Measurements from ENCODE around the gene VPS41. TPM values are rescaled to one million over a fixed set of nuclear protein-coding genes. Genes with fewer than 3 reads are reported as not detected.

The VPS41 gene
- total RNA-seq, 2 experiments from 2014 or later = 46.3 to 57.1 TPM

DNA sequence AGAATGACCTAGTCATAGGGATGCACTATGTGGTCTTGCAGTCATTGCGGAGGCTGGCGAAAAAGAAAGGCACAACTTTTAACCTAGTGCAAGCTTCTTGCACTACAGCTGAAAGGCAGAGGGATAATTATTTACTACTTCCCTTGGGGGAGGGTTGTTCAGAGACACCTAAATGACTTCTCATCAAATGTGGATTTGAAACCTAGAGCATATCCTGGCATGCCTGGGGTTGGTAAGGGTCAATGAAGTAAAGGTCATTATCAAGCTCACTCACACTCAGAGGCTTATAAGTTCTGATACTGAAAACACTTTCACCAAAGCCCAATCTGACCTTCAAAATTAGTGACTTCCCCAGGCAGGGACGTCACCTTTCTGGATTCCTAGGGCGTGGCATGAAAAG is 168.9 kb downstream of the VPS41 start:
- H3K4me3 Mint-ChIP-seq = no peak overlapping the region
- ChIA-PET CTCF (interaction anchor here (1.4 kb wide), 1 partner anchor 525 kb away, joined by 4 read pairs; no protein-coding TSS in a partner anchor), POLR2A (interaction anchor here (0.6 kb wide), 1 partner anchor 78 kb away, joined by 3 read pairs; no protein-coding TSS in a partner anchor)
- H3K27me3 Mint-ChIP-seq (ENCODE audit: low read depth) = no peaks in the 10 kb centered on the region
- peaks cover 26% of the 10 kb centered on the region for H3K36me3 Mint-ChIP-seq (ENCODE audit: low read depth)
- DNase-seq (no peak), ATAC-seq (no peak)
- no peaks in the 10 kb centered on the region for H3K4me1 Mint-ChIP-seq (ENCODE audit: low read depth)
- H3K9me3 Mint-ChIP-seq (ENCODE audit: insufficient read depth) = no peaks in the 10 kb centered on the region
- H3K27ac Mint-ChIP-seq = no peak overlapping the region

GRCh38 chr7:38736138-38736537 is 172.9 kb downstream of the VPS41 start:
- ChIA-PET POLR2A (no interaction called here), CTCF (no interaction called here)

DNA sequence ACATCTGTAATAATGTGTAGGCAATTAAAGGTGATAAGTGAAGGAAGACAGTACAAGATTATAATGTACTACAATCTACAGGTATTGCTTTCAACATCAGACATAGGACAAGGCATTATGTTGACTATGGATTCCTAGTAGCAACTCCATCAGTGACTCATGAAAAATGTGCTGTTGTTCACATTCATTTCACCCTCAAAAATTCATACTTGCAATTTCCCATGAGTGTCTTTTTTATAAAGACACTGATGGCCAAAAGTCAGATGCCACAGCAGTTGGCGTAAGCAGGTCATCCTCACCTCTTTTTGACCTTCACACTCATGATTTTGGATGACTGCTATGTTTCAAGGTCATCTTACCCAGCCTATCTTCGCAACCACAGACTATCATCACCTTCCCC is 177.8 kb downstream of the VPS41 start:
- POLR2A ChIA-PET = no interaction called here
- ATAC-seq = no peak
- H3K36me3 Mint-ChIP-seq (ENCODE audit: low read depth) = peaks cover 14% of the 10 kb centered on the region

More at GRCh38 chr7:38736138-38736537, 172.9 kb downstream of the VPS41 start:
- ATAC-seq (no peak), DNase-seq (no peak)
- no peaks in the 10 kb centered on the region for H3K27me3 Mint-ChIP-seq (ENCODE audit: low read depth)
- H3K4me1 Mint-ChIP-seq (ENCODE audit: low read depth) = no peaks in the 10 kb centered on the region
- no peaks in the 10 kb centered on the region for H3K9me3 Mint-ChIP-seq (ENCODE audit: insufficient read depth)
- peaks cover 19% of the 10 kb centered on the region for H3K36me3 Mint-ChIP-seq (ENCODE audit: low read depth)
- no peak overlapping the region for H3K4me3 Mint-ChIP-seq
- no peak overlapping the region for H3K27ac Mint-ChIP-seq

DNA sequence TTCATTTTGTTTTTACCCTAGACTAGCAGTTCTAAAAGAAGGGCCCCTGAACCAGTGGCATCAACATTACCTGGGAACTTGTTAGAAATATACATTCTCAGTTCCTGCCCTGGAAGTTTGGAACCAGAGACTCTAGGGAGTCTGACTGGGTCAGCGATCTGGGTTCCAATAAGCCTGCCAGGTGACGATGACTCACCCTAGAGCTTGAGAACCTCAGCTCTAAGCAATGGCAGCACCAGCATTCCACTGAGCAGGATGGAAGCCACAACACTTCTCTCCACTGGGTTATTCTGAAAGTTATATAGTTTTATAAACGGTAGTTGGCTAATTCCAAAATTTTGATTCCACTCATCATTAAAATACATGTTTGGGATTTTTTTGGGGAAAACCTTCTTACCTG is 180.8 kb downstream of the VPS41 start:
- ChIA-PET CTCF (no interaction called here), POLR2A (no interaction called here)
- DNase-seq (no peak), ATAC-seq (no peak)
- Mint-ChIP-seq H3K36me3 (ENCODE audit: low read depth) (peaks cover 7% of the 10 kb centered on the region), H3K9me3 (ENCODE audit: insufficient read depth) (no peaks in the 10 kb centered on the region), H3K4me1 (ENCODE audit: low read depth) (no peaks in the 10 kb centered on the region), H3K27ac (no peak overlapping the region), H3K27me3 (ENCODE audit: low read depth) (no peaks in the 10 kb centered on the region), H3K4me3 (no peak overlapping the region)

More for the DNA sequence above, 177.8 kb downstream of the VPS41 start:
- Mint-ChIP-seq H3K27me3 (ENCODE audit: low read depth) (no peaks in the 10 kb centered on the region), H3K4me1 (ENCODE audit: low read depth) (no peaks in the 10 kb centered on the region), H3K4me3 (no peak overlapping the region), H3K27ac (no peak overlapping the region), H3K9me3 (ENCODE audit: insufficient read depth) (no peaks in the 10 kb centered on the region)
- no peak for DNase-seq
- CTCF ChIA-PET = no interaction called here

- CTCF ChIA-PET = no interaction called here
- no peaks in the 10 kb centered on the region for H3K9me3 Mint-ChIP-seq (ENCODE audit: insufficient read depth)
- H3K4me1 Mint-ChIP-seq (ENCODE audit: low read depth) = no peaks in the 10 kb centered on the region
- H3K4me3 Mint-ChIP-seq = no peak overlapping the region
- peaks cover 7% of the 10 kb centered on the region for H3K36me3 Mint-ChIP-seq (ENCODE audit: low read depth)
- POLR2A ChIA-PET = no interaction called here
- ATAC-seq (no peak), DNase-seq (no peak)
- H3K27ac Mint-ChIP-seq = no peak overlapping the region
- no peaks in the 10 kb centered on the region for H3K27me3 Mint-ChIP-seq (ENCODE audit: low read depth)
These were observed 181.6 kb downstream of the VPS41 start for GRCh38 chr7:38727184-38727940.

DNA sequence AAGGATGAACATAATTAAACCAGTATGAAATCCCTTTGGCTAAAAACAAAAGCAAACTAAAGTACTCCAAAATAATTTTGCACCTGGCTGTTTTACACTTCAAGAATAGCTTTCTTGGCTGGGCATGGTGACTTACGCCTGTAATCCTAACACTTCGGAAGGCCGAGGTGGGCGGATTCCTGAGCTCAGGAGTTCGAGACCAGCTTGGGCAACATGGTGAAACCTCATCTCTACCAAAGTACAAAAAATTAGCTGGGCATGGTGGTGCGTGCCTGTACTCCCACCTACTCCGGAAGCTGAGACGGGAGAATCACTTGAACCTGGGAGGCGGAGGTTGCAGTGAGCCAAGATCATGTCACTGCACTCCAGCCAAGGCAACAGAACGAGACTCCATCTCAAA is 185.7 kb downstream of the VPS41 start:
- Mint-ChIP-seq H3K4me1 (ENCODE audit: low read depth) (no peaks in the 10 kb centered on the region), H3K9me3 (ENCODE audit: insufficient read depth) (no peaks in the 10 kb centered on the region), H3K27ac (no peak overlapping the region), H3K4me3 (no peak overlapping the region), H3K27me3 (ENCODE audit: low read depth) (no peaks in the 10 kb centered on the region), H3K36me3 (ENCODE audit: low read depth) (peaks cover 8% of the 10 kb centered on the region)
- no peak for DNase-seq
- ChIA-PET CTCF (no interaction called here), POLR2A (no interaction called here)
- ATAC-seq = no peak

DNA sequence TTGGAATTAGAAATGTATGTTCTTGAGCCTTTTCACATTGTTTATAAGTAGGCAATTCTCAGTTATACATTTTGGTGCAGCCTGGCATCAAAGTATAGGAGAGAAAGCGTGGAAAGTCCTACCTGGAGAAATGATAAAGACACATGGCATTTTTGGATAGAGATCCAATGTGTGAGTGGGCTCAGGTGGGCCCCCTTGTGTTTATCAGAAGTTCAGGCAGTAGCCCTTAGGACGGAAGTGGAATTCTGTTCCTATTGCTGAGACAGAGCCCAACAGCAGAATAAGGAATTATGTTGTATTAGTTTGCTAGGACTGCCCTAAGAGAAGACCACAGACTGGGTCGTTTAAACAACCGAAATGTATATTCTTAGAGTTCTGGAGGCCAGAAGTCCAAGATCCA is 192.6 kb downstream of the VPS41 start:
- CTCF ChIA-PET = no interaction called here
- POLR2A ChIA-PET = no interaction called here
- H3K27me3 Mint-ChIP-seq (ENCODE audit: low read depth) = no peaks in the 10 kb centered on the region
- no peak overlapping the region for H3K4me3 Mint-ChIP-seq
- no peak for ATAC-seq
- no peak for DNase-seq
- H3K4me1 Mint-ChIP-seq (ENCODE audit: low read depth) = no peaks in the 10 kb centered on the region
- no peak overlapping the region for H3K27ac Mint-ChIP-seq
- no peaks in the 10 kb centered on the region for H3K9me3 Mint-ChIP-seq (ENCODE audit: insufficient read depth)
- H3K36me3 Mint-ChIP-seq (ENCODE audit: low read depth) = peaks cover 1% of the 10 kb centered on the region

- no peak overlapping the region for H3K4me3 Mint-ChIP-seq
- H3K4me1 Mint-ChIP-seq (ENCODE audit: low read depth) = no peaks in the 10 kb centered on the region
- ATAC-seq (no peak), DNase-seq (no peak)
- POLR2A ChIA-PET = no interaction called here
- CTCF ChIA-PET = no interaction called here
- H3K9me3 Mint-ChIP-seq (ENCODE audit: insufficient read depth) = no peaks in the 10 kb centered on the region
- no peaks in the 10 kb centered on the region for H3K27me3 Mint-ChIP-seq (ENCODE audit: low read depth)
- H3K36me3 Mint-ChIP-seq (ENCODE audit: low read depth) = no peaks in the 10 kb centered on the region
- no peak overlapping the region for H3K27ac Mint-ChIP-seq
These were observed 199.9 kb downstream of the VPS41 start for GRCh38 chr7:38709123-38709522.

DNA sequence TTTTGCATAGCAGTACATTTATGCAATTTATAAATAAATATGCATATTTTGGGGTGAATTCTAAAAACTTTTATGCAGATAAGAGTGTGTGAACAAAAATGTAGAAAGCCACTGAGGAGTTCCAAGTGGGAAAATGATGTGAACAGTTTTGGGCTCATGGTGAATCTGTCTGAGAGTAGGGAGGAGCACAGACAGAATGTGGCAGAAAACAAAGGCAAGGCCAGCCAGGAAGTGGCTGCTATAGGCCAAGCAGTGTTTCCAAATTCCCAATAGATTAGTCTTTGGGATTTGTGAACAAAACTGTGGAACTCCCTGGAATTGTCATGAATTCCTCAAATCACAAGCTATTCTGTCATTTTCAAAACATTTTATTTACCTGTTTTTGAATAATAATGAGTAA is 204.2 kb downstream of the VPS41 start:
- ATAC-seq = no peak
- ChIA-PET CTCF (no interaction called here), POLR2A (no interaction called here)
- H3K27me3 Mint-ChIP-seq (ENCODE audit: low read depth) = no peaks in the 10 kb centered on the region
- H3K36me3 Mint-ChIP-seq (ENCODE audit: low read depth) = no peaks in the 10 kb centered on the region
- no peaks in the 10 kb centered on the region for H3K9me3 Mint-ChIP-seq (ENCODE audit: insufficient read depth)
- DNase-seq = no peak
- H3K4me3 Mint-ChIP-seq = no peak overlapping the region
- H3K27ac Mint-ChIP-seq = no peak overlapping the region
- no peaks in the 10 kb centered on the region for H3K4me1 Mint-ChIP-seq (ENCODE audit: low read depth)

GRCh38 chr7:38704041-38704547 is 204.9 kb downstream of the VPS41 start:
- Mint-ChIP-seq H3K27ac (no peak overlapping the region), H3K36me3 (ENCODE audit: low read depth) (no peaks in the 10 kb centered on the region), H3K27me3 (ENCODE audit: low read depth) (no peaks in the 10 kb centered on the region), H3K9me3 (ENCODE audit: insufficient read depth) (no peaks in the 10 kb centered on the region), H3K4me1 (ENCODE audit: low read depth) (no peaks in the 10 kb centered on the region), H3K4me3 (no peak overlapping the region)
- ChIA-PET POLR2A (no interaction called here), CTCF (no interaction called here)
- ATAC-seq (no peak), DNase-seq (no peak)

DNA sequence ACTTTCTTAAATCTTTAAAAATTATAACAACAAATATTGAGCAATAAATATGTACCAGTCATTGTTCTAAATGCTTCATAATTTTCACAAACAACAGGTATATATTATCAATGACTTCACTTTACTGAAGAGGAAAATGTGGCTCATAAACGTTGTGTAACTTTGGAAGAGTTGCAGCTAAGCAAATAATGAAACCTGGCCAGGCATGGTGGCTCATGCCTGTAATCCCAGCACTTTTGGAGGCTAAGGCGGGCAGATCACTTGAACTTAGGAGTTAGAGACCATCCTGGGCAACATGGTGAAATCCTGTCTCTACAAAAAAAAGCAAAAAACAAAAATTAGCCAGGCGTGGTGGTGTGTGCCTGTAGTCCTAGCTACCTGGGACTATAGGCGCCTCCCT is 205.9 kb downstream of the VPS41 start:
- Mint-ChIP-seq H3K27ac (no peak overlapping the region), H3K4me1 (ENCODE audit: low read depth) (no peaks in the 10 kb centered on the region), H3K27me3 (ENCODE audit: low read depth) (no peaks in the 10 kb centered on the region), H3K36me3 (ENCODE audit: low read depth) (no peaks in the 10 kb centered on the region), H3K9me3 (ENCODE audit: insufficient read depth) (no peaks in the 10 kb centered on the region), H3K4me3 (no peak overlapping the region)
- DNase-seq = no peak
- ATAC-seq = no peak
- POLR2A ChIA-PET = no interaction called here
- CTCF ChIA-PET = no interaction called here

DNA sequence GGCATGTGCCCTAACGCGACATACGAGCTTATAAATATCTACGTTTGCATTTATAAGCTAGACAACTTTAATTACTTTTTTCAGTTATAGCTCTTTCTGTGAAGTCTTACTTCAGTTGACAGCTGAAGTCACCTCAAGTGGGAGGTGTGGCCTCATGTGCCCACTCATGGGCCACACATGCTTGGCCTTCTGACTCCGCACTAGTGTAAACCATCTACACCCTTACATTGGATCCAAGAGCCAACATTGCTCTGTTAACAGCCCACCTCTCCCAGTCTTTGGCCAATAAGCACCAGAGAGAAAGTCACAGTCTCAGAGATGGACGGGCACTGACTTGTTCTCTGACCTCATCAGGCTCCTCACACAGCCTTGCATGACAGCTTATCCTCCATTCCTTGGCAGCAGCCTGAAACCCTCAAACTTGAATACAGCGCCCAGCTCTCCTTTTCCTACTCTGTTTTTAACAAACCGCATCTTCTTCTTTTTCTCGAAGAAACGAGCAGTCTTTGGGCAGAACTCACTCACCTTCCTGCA is 206.9 kb downstream of the VPS41 start:
- ATAC-seq = no peak

DNA sequence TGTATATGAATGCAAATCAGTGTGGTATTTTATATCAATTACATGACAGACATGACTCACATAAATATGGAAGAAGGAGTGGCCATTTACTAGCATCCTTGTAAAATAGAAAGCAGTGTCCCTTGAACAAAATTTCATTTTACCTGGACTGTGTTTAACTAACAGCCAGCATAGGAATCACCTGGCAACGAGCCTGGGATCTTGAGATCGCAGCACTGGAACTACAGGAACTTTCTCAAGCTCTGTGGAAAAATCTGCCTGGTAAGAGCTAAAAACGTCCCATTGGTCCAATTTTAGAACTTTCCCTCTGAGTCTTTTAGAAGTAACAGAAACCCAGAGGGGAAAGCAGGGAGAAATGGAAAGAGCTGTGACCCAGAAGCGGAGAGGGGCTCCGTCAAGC is 208.9 kb downstream of the VPS41 start:
- Mint-ChIP-seq H3K9me3 (ENCODE audit: insufficient read depth) (no peaks in the 10 kb centered on the region), H3K36me3 (ENCODE audit: low read depth) (no peaks in the 10 kb centered on the region), H3K4me1 (ENCODE audit: low read depth) (no peaks in the 10 kb centered on the region), H3K27me3 (ENCODE audit: low read depth) (no peaks in the 10 kb centered on the region), H3K4me3 (no peak overlapping the region), H3K27ac (no peak overlapping the region)
- DNase-seq (no peak), ATAC-seq (no peak)
- ChIA-PET POLR2A (no interaction called here), CTCF (no interaction called here)

More for the DNA sequence above, 206.9 kb downstream of the VPS41 start:
- Mint-ChIP-seq H3K36me3 (ENCODE audit: low read depth) (no peaks in the 10 kb centered on the region), H3K4me1 (ENCODE audit: low read depth) (no peaks in the 10 kb centered on the region), H3K9me3 (ENCODE audit: insufficient read depth) (no peaks in the 10 kb centered on the region), H3K27me3 (ENCODE audit: low read depth) (no peaks in the 10 kb centered on the region), H3K27ac (no peak overlapping the region), H3K4me3 (no peak overlapping the region)
- no peak for DNase-seq
- ChIA-PET CTCF (no interaction called here), POLR2A (no interaction called here)
